T-helper 2 cell treated with Interferon-gamma antibody and Interleukin-4, amounts not matched to agents 100 ng/mL and 5 ng/mL, for 36 hours (primary cell): ENCODE measurements around the gene PDE4D. TPM values are rescaled to one million over a fixed set of nuclear protein-coding genes. Genes with fewer than 3 reads are reported as not detected.
"Not testable (repeated sequence)": the region's sequence is repeated elsewhere in the genome, so short reads cannot be mapped to it uniquely, and the experiment has no call there.

Source experiments
- intact Hi-C: fragments of 100-400 bp; cut with micrococcal nuclease; formaldehyde crosslinking; loops from one replicate; pipeline ENCODE4 v1.15.1; 2023
- total RNA-seq: library from RNA; stranded (reverse); gene quantifications from 2 replicates; pipeline ENCODE4 v1.2.3, GENCODE V29; 2022

PDE4D gene
- total RNA-seq, 1 donor from 2014 or later, result 60.2 TPM

DNA sequence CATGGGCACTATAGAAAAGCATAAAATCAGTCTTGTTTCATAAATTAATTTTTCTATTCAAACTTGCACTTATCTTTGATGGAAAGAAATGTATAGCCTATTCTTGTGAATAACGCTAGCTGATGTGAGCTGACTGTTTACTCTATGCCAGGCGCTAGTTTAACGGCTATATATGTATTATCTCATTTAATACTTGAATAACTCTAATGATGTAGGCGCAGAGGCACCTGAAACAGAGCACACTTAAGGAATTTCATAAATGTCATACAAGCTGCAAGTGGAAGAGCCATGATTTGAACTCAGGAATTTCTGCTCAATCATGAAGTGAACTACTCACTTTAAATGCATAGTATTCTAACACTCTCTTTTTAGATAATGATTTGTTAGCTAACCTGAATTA lies 551.8 kb downstream of the PDE4D start:
- intact Hi-C loops, result no loop called here

GRCh38 chr5:59341155-59341554 lies 552.4 kb downstream of the PDE4D start:
- intact Hi-C loops, result no loop called here

DNA sequence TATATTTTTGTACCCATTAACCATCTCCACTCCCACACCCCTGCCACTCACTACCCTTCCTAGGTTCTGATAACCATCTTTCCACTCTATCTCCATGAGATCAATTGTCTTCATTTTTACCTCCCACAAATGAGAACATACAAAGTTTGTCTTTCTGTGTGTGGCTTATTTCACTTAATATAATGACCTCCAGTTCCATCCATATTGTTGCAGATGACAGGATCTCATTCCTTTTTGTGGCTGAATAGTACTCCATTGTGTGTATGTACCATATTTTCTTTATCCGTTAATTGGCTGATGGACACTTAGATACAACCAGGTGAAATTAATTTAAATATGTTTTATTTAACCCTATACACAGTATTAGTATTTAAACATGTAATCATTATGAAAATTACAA lies 552.9 kb downstream of the PDE4D start:
- intact Hi-C loops, result no loop called here

- intact Hi-C loops, result no loop called here
Observed at GRCh38 chr5:59337240-59337639, 556.3 kb downstream of the PDE4D start.

DNA sequence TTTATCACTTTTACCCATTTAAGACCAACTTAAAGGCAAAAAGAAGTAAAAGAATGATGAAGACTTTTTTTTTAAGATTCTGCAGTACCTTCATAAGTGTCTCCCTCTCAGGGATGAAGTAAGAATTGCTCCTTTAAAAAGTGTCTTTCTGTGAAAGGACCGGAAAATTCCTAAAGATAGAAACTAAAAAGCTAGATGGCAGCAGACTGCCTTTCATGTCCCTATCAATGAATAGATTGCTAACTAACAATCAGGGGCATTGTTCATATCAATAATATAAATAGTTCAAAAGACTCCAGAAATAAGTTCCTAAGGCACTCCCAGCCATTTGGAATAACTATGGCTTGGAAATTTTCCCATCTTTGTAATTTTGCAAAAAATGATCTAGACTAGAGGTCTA lies 558.0 kb downstream of the PDE4D start:
- intact Hi-C loops, result no loop called here

DNA sequence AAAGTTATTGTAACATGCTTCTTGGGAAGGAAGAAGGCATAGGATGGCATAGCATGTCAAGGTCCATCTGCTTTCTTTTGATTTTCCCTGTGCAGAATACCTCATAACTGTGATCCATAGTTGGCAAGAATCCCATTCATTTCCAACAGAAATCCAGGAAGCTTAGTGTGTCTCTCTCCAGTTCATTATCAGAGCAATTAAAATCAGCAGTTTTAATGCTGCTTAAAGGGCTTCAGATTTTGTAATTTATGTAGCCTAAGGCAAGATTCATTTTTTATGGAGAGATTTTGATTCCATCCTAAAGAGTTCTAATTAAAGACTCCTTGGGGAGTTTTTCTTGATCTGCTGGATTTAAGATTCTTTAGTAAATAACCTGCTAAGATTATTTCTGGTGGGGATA lies 560.1 kb downstream of the PDE4D start:
- intact Hi-C loops, result no loop called here

DNA sequence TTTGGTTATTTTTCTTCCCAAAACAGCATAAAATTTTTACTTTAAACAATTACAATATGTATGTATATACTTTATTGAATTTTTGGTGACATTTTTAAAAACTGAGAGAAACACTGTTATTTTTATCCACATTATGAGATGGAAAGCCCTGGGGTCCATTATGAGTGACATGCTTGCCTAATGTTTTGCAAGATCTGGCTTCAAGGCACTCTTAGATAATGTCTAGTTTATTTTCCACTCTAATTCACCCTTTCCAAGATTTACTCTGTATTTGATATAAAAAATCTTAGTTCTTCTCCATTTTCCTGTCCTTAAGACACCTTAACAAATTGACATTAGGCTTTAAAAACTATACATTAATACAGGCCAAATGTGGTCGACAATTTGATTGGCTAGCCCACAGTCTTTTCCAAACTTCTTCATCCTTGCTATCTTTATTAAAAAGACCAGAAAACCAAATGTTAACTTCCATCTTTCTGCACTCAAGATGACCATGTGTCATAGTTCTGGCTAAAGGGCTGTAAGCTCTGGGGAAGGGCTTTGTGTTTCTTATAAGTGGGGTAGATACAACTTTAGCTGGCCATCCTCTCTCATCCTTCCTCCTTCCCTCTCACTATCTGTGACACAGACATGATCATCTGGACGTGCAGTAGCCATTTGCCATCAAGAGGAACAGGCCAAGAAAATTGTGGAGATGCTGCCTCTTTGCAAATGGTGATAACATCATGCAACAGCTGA lies 561.1 kb downstream of the PDE4D start:
- intact Hi-C loops, result no loop called here

DNA sequence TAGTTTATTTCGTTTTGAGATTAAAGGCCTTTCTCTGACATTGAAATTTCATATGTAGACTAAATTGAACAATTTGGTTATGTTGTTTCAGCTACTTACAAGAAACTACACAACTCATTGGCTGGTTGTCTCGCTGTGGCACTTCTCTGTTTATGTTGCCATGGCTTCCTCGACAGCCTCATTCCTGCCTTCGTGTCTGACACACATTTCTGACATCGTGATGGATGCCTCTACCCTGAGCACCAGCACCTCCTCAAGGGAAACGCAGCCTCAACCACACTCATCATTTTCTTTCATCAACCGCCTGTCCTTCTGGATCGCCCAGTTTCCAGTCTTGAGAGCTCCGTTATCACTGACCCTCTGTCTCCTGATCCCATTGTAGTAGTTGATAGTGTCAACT lies 562.8 kb downstream of the PDE4D start:
- intact Hi-C loops, result no loop called here

- intact Hi-C loops, result no loop called here
Observed at GRCh38 chr5:59328709-59329296, 564.7 kb downstream of the PDE4D start.

DNA sequence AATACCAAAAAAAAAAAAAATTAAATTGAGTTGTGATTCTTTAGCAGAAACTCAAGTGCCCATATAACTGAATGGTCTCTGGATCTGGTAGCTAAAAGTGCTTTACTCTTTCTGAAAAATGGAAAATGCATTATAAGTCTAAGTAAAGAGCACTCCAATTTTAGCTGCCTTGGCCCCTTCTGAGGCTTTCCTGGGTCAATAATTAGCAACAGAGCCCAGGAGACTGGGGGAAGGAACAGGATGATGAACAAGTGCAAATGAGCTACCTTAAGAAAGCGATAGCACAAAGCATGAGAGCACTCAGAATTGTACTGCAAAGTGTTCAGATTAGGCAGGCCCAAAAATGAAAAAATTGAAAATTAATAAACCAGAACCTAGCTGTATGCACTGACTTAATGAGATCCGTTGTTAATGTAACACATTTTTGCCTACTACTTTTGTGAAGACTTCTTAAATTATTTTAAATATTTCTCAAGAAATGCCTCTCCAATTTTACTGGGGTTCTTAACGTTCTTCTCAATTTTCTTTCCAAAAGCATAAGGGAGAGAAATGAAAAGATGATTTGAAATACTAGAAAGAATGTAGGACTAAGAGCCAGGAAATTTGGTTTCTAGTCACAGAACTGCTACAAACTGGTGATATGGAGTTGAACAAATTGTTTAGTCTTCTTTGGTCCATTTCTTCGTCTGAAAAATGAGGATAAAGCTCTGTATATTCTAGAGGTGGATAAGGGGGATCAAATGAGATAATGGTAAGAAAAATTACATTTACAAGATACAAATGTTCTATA lies 566.1 kb downstream of the PDE4D start:
- intact Hi-C loops, result no loop called here

GRCh38 chr5:59326596-59326995 lies 566.9 kb downstream of the PDE4D start:
- intact Hi-C loops, result no loop called here

- intact Hi-C loops, result no loop called here
Observed at GRCh38 chr5:59325070-59325469, 568.5 kb downstream of the PDE4D start.

- intact Hi-C loops, result no loop called here
Observed at GRCh38 chr5:59322894-59323293, 570.6 kb downstream of the PDE4D start.

DNA sequence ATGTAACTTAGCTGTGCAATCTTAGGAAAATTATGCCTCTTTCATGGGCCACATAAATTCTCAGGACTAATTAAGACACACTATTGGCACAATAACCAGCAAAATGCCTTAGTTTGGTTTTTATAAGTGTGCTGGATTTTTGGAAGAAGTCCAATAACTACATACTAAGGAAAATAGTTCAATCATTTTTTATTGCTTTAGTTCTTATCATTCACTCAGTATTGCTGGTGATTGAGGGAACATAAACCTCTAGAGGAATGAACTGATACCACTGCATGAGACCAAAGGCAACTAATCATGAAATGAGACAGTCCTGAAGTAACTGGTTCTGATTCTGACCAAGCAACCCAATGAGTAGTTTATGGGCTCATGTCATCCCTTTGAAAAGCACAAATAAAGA lies 571.5 kb downstream of the PDE4D start:
- intact Hi-C loops, result no loop called here

DNA sequence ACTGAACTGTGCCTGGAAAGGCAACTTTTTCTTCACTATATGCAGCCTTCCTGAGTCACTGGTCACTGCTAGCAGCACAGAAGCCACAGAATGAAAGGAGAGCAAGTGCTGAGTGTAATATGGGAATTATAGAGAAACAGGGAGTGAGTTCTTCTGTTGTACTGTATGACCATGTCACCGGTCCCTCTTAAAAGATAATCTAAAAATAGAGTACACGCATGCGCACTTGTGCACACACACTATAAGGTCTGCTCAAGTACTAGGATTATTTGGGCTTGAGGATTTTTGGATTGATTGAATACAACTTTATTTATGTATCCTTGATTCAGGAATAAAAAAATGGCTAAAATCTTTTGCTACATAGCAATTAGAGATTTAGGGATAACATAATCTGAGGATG lies 571.9 kb downstream of the PDE4D start:
- intact Hi-C loops, result no loop called here

GRCh38 chr5:59320420-59320819 lies 573.1 kb downstream of the PDE4D start:
- intact Hi-C loops, result no loop called here

GRCh38 chr5:59319250-59319649 lies 574.3 kb downstream of the PDE4D start:
- intact Hi-C loops, result no loop called here

DNA sequence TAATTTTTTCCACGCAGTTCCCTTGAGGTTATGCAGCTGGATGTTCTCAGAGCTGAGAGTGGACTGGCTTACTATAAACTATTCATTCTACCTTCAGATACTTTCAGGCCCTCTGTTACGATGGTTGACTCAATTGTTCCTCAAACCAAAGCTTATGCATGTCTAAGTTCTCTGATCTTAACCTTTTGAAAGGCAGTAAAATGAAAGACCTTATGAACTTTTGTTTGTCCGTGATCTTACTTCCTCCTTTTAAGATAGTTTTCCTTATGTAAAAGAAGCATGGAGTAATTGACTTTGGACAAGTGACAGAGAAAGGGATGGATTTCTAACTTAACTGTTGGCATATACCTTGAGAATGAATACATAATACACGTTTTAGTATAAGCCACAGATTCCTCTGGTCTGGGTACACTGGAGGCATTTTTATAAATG lies 575.7 kb downstream of the PDE4D start:
- intact Hi-C loops, result no loop called here

DNA sequence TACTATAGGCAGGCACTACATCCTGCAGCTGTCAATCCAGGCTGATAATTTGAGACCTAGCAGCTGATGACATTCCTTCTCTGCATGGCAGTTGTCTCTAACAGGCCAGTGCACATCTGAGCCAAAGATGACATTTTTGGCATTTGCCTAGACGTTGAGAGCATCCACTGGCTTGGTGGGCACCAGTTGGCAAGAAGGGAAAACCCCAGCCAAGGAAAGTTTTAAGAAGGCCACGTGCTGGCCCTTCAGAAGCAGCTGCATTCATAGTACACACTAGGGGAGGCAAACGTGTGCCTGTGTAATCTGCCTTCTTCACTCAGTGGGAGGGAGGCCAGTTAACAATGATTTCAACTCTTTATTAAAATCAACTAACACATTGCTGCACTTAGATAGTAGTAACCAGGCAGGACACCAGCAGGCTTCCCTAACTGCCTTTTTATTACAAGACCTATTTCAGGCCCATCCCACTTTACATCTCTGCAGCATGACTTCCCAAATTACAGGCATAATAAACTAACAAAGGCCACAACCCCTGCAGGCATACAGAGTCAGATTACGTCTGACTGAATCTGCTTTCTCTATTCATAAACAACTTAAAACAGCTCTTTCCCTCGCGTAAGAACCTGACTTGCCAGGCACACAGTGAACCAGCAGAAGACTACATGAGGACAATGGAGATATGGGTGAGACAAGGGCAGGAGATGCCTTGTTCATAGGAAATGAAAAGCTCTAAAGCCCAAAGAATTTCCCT lies 576.3 kb downstream of the PDE4D start:
- intact Hi-C loops, result no loop called here

- intact Hi-C loops, result no loop called here
Observed at GRCh38 chr5:59312223-59312622, 581.3 kb downstream of the PDE4D start.

- intact Hi-C loops, result not testable (repeated sequence)
Observed at GRCh38 chr5:59308685-59309084, 584.8 kb downstream of the PDE4D start.

GRCh38 chr5:59303289-59303716 lies 590.2 kb downstream of the PDE4D start:
- intact Hi-C loops, result not testable (repeated sequence)
